Left ventricle myocardium superior (tissue), 1 donor: ENCODE results near the gene PIP4K2A. TPM values are rescaled to one million over a fixed set of nuclear protein-coding genes. Genes with fewer than 3 reads are reported as not detected.
A peak's percentile ranks its signal among the peaks of the same experiment; 100 is the strongest.

Source experiments
- ATAC-seq: fragments of 200-7000 bp; cut with Tn5 transposase; one replicate; pipeline ENCODE4 v1.9.1; 2020; ENCODE audit warnings: mild to moderate bottlenecking, moderate library complexity
- DNase-seq: peaks from one replicate; pipeline ENCODE4 v3.0.0-alpha.2; 2020
- intact Hi-C: fragments of 100-400 bp; cut with micrococcal nuclease; formaldehyde crosslinking; loops from one replicate; pipeline ENCODE4 v1.11.0; 2022
- total RNA-seq: library from RNA; stranded (reverse); fragmentation: NEBNext Ultra II Directional; extraction: Animal tissue kit (Norgen Biotek cat#: 25700); gene quantifications from one replicate; pipeline ENCODE4 v1.2.1, GENCODE V29; 2021
- donor health status: DM: no; HTN: yes; CAD: no; lungs with severe emphysema.

PIP4K2A gene
- total RNA-seq, 1 donor from 2014 or later: 12.1 TPM

DNA sequence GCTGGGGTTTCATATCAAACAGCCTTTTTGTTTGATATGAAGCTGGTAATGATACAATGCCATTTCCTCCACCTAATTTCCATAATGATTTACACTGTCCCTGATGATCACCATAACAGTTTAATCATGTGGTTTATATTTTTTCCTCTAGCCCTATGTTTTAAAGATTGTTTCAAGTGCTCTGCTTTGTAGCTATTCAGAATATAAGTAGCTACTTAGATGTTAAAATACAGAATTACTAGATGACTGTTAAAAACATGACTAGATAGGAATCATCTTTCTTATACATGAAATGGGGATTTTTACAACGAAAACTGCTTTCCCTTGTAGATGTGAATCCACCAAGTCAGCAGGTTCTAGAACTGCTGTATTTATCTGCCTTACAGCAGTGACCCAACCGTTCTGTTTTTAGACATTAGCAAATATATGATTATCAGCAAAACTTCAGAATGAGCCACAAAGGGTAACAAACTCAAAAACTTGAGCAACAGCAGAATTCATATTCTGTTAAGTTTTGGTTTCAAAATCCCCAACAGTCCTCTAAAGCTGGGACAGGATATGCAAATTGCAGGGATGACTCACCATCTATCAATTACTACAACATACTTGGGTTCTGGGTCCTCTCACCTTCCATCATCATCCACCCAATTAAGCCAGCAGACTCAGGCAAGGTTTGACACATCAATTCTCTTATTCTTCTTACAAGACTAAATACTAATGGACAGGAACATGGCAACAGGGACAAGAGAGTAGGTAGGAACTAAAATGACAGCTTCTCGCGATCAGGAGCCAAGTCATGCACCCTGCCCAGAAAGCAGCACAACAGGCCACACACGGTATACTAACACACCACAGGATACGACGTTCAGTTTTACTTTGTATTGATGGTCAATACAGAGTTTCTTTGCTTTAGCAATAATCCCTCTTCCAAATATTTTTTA is 83.9 kb downstream of the PIP4K2A start:
- no peak for DNase-seq
- intact Hi-C loops: no loop called here
- peak; percentile 69 for ATAC-seq

DNA sequence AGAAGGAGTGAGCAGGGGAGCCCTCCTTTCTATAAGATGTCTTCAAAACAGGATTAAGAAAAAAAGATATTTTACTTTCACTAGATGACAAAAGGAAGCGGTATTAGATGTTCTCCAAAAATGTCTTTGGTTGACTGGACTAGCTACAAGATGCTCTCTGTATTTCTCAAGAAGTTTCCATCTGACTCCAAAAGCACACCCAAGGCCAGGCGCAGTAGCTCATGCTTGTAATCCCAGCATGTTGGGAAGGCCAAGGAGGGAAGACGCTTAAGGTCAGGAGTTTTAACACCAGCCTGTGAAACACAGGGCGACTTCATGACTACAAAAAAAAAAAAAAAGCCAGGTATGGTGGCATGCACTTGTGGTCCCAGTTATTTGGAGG is 84.5 kb downstream of the PIP4K2A start:
- intact Hi-C loops: no loop called here
- ATAC-seq (no peak), DNase-seq (no peak)

DNA sequence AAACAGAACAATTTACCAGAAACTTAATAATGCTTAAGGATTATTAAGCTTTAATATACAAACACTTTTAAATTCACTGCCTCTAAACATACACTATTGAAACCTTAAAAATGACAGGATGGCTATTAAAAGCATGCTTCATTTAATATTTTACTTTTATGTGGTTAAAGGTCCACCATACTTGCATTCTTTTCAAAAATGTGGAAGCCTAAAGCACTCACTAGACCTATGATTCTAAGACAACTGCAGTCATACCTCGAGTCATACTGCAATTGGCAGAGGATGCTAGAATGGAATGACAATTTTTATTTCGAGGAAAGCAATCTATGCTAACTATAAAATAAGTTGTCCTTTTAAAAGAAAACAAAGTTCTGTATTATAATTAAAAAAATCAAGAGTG is 85.3 kb downstream of the PIP4K2A start:
- no peak for ATAC-seq
- intact Hi-C loops: no loop called here

DNA sequence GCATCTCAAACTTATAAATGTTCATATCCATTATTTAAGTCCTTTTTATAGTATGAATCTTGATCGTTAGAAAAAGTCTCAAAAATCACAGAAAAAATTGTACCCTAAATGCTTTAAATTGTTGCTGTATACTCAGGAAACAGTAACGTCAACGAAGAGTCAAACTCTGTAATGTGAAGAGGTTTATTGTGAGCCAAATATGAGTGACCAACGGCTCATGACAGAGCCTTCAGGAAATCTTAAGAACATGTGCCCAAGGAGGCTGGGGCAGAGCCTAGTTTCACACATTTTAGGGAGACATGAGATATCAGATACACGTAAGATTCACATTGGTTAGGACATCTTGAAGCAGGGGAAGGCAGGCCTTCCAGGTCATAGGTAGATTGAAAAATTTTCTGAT is 86.1 kb downstream of the PIP4K2A start:
- DNase-seq: no peak
- intact Hi-C loops: no loop called here

More for the DNA sequence above, 85.3 kb downstream of the PIP4K2A start:
- no peak for DNase-seq

DNA sequence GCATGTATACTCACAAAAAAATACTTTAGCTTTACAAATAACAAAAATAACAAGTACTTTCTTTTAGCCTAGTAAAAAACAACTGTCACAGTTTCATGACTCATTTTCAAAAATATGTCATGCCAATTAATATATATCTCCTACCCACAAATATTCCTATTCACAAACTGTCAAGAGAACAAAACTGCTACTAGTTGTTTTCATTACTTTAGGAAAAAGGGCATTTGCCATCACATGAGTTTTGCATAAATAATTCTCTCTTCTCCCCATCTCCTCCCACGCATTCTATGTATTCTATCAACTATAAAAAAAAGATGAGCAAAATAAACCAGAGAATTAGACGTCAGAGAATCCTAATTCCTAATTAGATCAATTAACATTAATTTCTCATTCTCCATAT is 87.6 kb downstream of the PIP4K2A start:
- ATAC-seq (no peak), DNase-seq (no peak)
- intact Hi-C loops: no loop called here

More for the DNA sequence above, 86.1 kb downstream of the PIP4K2A start:
- ATAC-seq: no peak

DNA sequence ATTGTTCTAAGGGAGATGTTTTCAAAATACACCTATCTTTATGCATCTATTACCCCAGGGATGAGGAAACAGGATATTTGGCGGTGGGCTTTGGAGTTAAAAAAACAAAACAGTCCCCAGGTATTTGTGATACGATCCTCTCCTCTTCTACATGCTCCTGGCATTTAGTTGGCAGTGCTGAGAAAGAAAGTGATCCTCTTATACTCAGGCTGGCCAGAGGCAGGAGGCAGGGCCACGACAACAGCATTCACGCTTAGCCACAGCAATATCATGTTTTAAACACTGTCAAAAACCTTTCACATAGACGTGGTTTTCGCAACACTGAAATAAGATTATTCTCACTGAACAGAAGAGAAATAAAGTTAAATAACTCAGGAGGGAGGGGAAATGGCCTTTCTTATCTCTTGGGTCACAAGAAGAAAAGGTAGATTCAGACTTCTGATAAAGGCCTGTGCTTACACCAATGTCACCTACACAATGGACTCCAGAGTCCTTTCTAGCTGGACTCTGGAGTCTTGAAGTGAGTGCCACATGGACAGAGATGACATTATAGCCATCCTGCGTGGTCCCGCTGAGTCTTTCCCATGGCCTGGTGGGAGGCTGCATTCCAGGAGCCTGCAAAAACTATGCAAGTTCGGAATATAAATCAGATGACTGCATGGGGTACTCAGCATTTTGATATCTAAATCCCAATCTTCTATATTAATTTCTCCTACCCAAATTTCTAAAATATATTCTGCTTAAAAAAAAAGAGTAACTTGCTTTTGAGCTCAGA is 88.7 kb downstream of the PIP4K2A start:
- ATAC-seq (peak; percentile 56), DNase-seq (no peak)
- intact Hi-C loops: no loop called here

DNA sequence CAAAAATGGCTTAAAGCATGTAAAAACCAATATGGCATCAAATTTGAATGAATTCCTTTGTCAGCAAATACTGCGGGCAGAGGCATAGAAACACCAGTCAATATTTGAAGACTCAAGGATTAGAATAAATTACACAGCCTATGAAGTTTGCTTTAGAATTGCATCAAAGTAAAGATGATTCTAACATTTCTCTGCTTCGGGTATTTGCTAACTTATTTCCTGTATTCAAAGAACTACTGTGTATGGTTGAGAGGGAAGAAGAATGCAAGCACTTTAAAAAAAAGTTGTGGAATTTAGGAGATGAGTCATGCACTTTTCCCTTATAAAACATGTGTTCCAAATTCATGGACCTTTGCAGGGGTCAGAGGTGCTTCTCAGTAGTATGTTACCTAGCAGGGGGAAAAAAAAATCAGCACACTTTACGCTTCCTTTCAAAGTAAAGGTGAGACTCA is 90.1 kb downstream of the PIP4K2A start:
- ATAC-seq (no peak), DNase-seq (no peak)
- intact Hi-C loops: no loop called here

DNA sequence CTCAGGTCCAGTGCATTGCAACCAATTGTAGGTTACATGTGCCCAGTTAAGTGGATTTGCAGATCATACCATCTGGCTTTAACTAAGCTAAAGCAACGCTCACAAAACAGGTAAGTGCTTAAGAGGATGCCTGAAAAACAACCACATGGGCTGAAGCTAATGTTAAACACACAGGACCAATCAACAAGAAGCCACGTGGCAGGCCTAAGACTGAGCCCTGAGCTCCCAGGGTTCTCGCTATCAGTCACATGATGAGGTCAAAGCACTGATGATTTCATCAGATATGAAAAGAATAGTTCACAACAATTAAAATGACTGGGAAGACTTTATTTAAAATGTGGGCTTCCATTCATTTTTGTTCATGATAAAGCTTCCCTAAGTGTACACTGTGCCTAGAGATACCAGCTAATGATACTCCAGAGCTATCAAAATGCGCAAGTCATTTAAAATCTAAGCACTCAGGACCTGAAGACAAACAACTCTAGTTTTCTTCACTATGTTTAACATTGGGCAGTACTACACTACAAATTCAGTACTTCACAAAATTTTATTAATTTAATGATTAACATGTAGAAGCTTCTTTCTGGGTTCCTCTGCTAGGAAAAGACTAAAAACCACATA is 90.6 kb downstream of the PIP4K2A start:
- DNase-seq (no peak), ATAC-seq (no peak)
- intact Hi-C loops: no loop called here

DNA sequence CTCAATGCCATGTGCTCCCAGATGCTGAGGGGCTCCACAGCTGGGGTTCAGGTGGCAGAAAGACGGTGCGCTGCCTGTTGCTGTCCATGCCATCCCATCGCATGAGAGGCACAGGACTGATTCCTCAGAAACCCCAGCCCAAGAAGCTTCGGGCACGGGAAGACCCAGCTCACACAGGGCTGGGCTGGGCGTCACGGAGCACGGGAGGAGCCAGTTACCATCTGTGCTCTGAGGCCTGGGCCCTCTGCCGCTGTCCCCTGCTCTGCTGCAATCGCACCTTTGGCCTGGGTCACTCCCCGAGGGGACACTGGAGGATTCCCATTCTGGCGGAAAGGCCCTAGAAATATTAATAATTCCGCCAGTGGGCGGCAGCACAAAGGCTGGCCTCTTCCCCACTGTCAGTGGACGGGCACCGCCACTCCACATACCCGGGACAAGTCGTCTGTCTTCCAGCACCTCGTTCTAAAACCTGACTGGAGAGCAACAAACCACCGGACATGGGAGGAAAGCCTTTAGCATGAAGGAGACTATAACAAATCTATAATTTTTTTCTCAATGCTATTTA is 92.1 kb downstream of the PIP4K2A start:
- DNase-seq (no peak), ATAC-seq (no peak)
- intact Hi-C loops: no loop called here

DNA sequence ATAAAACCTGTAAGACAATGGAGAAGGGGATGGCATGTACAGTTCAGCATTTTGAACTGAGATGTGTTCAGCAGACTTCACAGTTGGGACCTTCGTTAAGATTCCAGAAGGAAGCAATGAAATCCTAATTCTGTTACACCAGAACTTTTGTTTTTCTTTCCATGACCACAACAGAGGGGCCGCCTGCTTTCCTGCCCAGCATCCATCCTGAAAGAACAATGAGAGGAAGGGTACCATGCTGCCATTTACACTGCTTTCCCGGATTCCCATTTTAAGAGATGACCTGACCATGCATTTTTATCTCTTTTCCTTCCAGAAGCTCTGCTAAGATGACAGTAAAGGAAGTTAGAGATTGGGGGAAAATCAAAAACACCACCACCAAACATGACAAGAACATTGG is 92.7 kb downstream of the PIP4K2A start:
- DNase-seq (no peak), ATAC-seq (no peak)
- intact Hi-C loops: no loop called here

DNA sequence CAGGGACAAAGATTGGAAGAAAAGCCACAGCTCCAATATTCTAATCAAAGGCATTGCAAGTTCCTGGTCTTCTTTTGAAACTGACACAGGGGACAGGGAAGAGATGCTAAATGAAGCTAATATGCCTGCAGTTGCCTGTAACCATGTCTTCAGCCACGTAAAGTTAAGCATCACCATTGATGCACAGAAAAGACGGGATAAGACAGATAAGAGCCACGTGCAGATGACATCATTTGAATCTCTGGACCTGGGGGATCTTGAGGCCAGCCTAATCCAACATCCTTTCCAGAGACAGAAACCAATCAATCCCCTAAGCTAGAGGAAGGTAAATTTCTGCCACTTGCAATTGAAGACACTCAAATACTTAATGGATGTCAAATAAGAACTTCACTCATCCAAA is 93.4 kb downstream of the PIP4K2A start:
- intact Hi-C loops: no loop called here
- DNase-seq (no peak), ATAC-seq (no peak)

DNA sequence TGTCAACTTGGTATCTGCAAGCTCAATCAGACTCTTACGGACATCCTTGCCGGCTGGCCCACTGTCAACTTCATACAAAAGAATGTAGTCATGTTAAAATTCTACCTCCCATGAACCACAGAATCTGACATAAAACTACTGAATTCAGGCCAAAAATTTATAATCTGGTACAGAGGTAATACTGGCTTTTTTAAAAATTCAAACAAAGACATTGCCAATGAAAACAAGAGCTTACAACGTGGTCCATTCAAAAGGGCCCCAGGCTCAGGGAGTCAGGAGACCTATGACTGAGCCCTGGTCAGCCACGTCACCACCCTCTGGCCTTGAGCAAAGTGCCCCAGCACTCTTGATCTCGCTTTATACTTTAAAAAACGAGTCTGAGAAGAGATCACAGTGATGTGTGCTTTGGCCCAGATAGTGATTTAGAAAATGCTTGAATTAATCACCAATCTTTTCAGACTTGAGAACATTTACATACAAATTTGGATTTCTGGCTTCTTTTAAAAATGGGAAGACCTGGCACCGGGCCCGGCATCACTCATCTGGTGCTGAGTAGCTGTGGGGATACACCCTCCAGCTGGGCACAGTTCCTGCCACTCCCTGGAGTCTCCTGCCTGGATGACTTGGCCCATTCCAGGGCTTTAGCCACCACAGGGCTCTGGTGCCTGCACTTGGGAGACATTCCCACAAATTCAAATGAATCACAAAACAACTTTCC is 94.1 kb downstream of the PIP4K2A start:
- ATAC-seq (peak; percentile 75), DNase-seq (peak; percentile 86)
- intact Hi-C loops: no loop called here

DNA sequence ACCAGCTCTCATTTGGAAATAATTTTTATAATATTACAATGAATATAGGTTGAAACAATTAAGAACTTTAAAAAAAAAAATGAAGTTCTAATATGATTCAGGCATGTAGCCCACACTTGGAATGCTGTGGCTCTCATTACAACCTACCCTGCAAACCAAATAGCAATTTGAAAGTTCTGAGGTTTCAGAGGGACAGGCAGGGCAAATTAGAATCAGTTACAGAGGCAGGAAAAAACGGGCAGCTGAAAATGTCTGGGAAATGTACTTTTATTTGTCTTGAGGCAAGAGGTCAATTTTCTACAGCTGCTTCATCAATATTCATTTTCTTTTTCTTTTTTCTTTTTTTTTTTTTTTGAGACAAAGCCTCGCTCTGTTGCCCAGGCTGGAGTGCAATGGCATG is 95.3 kb downstream of the PIP4K2A start:
- DNase-seq: no peak
- intact Hi-C loops: no loop called here
- ATAC-seq: no peak

DNA sequence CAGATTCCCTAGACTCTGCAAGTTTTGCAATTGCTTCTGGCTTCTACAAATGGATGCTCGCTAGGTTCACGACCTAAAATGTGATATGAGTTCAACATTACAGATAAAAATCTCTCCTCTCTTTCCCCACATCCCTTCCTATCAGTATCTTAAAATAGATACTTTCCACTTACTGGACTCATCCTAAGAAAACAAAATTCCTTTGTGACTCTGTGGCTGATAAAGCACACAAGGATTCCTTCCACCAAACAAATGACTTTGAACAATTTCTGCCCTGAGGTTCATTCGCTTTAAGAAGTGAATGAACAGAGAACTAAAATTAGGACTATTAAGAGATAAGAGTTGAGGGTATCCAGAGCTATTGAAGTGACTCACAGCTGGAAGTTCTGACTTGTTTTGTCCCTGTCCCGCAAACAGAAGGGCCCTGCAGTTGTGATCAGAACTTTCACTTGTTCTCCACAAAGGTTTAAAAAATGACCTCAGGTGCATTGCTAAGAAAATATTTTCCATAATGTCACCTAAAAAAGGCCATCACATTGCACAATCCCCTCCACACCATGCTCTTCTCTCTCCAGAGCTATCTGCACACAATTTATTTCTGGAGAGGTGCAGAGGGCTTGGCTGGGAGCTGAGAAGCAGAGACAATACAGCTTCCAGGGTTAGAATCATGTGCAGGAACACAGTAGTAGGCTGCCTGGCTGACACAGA is 96.1 kb downstream of the PIP4K2A start:
- no peak for DNase-seq
- ATAC-seq: peak; percentile 83
- intact Hi-C loops: no loop called here

DNA sequence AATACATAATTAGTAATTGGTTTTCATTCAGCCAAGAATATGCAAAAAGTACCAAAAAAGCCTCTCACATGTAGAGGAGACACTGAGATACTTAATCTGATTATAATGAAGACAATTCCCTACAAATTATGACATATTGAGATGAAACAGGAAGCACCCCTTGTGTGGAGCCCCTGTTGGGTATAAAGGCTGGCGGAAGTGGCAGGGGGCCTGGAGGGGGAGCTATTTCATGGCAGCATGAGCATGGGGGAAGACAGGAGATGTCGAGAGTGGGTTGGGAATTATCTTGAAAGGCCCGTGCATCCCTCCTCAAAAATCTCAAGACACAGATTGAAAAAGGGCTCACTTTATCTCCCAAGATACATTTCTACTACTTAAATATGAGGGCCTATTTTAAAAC is 96.9 kb downstream of the PIP4K2A start:
- ATAC-seq: no peak
- intact Hi-C loops: no loop called here

DNA sequence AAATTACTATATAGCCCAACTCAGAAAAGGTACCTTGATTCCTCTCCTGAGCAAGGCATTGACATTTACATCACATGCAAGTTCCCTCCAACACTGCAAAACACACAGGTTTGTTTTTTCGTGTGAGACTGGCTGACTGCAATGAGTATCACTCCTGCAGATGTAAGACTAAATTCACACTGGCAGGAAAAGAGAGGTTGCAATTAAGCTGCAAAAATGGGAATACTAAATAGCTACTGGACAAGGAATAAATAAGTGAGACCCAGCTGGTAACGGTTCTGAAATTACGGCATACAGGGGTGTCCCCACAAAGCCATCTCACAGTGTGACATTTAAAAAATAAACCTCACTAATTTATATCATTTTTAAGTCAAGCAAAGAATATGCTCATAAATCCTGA is 97.3 kb downstream of the PIP4K2A start:
- DNase-seq: no peak
- ATAC-seq: no peak
- intact Hi-C loops: no loop called here

More for the DNA sequence above, 96.9 kb downstream of the PIP4K2A start:
- no peak for DNase-seq

DNA sequence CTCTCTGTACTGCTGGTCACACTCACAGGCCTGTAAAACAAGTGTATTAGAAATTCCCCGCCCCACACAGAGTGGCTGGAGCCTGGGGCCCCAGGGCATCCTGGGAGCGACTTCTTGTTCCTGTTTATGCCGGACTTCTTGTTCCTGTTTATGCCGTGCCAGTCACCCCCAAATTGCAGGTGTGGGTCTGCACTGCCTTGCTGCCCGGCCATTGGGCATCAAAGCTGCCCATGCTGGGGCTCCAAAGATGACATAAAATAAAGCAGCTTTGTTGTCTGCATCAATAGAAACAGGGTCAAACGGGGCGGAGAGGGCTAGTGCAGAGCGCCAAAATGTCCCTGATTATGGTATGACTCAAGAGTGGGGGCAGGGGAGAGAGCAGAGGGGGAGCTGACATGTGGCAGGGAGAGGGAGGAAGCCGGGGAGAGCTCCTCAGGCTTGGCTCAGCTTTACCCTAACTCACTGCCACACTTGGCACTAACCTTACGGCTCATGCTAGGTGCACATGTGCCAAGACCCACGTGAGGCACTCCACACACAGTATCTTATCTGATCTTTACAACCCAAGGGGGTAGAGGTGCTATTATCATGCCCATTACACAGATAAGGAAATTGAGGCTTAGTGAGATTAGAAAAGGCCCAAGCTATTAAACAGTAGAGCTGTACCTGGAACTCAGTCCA is 98.4 kb downstream of the PIP4K2A start:
- intact Hi-C loops: no loop called here
- ATAC-seq (peak; percentile 39), DNase-seq (peak; percentile 44)

DNA sequence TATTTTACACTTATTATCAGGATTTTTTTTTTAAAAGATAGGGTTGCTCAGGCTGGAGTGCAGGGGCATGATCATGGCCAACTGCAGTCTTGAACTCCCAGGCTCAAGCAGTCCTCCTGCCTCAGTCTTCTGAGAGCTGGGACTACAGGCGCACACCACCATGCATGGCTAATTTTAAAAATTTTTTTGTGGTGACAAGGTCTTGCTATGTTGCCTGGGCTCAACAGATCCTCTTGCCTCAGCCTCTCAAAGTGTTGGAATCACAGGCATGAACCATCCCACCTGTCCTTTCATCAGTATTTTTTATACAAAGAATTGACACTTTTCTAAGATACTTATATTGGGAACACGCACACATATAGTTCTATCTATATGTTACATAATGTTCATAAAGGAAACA is 99.3 kb downstream of the PIP4K2A start:
- intact Hi-C loops: no loop called here
- no peak for ATAC-seq

More for the DNA sequence above, 99.3 kb downstream of the PIP4K2A start:
- DNase-seq: no peak
